Activated CD8-positive, alpha-beta memory T cell treated with anti-CD3 and anti-CD28 coated beads, Interleukin-2, amount 50 U/mL, for 4 hours (primary cell): ENCODE data around the gene ARHGAP26.

Experiments used
- DNase-seq: peaks from one replicate; pipeline ENCODE4 v3.0.0-alpha.2; 2020

ARHGAP26 gene

DNA sequence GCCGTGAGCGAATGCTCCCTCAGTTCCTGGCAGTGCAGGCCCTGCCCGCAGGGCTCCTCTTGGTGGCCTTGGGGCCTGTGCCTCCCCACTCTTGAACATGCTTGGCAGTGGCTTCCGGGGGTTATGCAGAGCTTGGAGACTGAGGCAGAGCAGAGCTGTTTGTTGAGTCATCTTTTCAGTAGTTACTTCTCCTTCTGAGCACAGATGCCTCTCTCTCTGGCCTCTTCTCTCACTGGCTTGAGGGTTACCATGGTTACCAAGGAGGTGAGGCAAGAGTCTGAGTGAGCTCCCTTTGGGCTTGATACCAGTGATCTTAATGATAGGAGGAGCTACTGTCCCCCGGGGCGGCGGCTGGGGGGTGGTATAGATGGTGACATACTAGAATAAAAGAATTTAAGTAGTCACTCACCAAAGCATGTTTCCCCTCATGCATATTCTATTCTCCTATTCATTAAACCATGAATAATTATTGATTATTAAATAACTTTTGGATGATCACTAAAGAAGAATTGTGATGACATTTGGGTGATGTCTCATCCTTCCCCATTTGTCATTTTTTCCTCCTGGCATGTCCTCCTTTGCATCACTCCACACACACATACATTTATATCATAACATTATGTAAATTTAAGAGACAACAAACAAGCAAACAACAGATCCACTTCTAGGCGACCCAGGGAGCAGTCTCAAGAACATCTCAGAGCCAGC lies 111.1 kb downstream of the ARHGAP26 start:
- no peak for DNase-seq

DNA sequence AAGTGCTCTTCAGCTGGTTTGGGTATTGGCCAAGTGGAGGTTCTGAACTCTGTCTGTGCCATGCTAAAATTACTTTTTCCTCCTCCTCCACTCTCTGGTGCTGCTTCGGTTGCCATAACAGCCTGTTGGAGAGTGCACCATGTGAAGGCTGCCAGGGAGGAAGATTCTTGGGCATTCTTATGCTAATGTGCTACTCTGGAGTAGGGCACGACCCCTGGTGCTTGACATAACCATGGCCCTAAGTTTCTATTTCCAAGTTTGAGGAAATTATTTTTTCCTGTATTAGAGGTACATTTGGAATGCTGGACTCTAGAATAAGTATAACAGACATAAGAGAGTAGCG lies 111.6 kb downstream of the ARHGAP26 start:
- DNase-seq = no peak

DNA sequence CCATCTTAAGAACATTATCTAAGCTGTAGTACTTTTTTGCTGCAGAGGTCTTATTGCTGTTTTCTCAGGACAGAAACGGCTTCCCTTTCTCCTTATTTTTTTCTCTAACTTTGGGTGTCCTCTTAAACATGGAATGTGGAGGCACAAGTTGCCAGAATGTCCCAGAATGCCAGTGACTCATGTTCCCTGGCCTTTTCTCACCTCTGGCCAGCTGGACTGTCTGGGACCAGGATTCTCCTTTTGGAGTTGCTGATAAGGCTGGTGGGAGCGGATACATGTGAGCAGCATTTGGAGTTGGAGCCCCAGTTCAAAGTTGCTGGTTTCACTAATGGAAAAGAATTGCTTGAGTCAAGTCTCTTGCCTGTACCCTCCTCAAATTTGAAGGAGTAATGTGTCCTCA lies 112.8 kb downstream of the ARHGAP26 start:
- DNase-seq = no peak

DNA sequence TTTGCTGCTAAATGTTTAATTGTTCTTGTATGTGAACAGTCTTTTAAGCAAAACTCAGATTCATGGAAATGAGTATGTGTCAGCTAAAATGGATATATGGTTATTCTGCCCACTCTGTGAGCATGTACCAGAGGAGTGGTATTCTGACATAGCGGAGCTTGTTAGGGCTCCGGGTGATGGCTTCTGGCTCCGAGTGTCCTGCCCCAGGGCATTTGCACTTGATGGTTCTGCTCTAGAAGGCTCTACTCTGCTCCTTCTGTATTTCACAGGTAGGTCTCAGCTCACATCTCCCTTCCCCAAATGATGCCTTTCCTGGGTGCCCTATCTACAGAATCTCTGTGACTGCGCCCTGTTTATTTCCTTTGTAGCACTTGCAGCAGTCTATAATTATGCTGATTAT lies 113.3 kb downstream of the ARHGAP26 start:
- DNase-seq = no peak

DNA sequence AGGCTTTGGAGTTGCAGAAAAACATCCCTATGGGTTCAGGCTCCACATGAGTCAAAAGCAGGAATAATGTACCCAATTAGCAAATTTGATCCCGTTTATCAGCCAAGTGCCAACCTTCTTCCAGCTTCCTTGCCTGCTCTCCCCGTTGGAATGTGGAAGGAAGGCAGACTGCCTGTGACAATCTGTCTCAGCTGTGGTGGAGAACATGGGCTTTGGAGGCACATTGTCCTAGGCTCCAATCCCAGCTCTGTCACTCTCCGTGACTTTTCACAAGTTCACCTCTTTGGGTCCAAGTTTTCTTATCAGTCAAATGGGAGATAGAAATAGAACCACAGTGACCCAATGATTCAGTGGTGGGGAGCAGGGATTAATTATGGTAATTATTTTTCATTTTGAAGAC lies 113.9 kb downstream of the ARHGAP26 start:
- DNase-seq = no peak

DNA sequence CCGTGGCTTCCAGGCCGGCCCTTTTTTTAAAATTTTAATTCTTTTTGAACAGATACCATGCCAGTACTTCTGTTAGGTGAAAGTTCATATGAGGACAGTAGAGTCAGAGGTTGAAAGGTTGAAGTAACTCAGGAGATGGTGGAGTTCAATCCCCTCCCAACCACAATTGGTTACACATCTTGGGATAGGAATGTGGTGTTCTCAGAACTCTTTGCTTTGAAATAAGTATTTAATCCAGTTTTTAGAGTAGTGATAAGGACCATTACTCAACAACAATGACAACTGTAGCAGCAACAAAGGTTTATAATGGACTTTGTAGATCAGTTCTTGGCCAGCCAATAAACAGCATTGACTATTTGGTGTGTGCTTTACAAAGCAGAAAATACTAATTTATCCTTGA lies 116.0 kb downstream of the ARHGAP26 start:
- no peak for DNase-seq

DNA sequence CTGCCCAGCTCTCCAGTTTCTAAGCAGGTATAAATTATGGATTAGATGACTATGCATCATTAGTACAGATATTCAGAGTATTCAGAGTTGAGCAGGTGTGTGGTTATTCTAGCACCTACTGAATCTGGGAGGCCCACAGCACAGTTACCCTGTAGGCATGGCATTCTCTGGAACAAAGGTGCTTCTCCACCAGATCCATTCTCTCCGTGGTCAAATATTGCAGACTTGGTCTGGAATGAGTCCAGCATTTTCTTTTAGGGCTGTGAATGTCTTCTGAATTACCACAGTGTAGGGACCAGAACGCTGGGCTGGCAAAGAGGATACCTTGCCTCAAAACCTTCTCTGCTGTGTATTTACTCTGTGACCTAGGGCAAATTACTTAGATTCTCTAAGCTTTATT lies 116.8 kb downstream of the ARHGAP26 start:
- no peak for DNase-seq

DNA sequence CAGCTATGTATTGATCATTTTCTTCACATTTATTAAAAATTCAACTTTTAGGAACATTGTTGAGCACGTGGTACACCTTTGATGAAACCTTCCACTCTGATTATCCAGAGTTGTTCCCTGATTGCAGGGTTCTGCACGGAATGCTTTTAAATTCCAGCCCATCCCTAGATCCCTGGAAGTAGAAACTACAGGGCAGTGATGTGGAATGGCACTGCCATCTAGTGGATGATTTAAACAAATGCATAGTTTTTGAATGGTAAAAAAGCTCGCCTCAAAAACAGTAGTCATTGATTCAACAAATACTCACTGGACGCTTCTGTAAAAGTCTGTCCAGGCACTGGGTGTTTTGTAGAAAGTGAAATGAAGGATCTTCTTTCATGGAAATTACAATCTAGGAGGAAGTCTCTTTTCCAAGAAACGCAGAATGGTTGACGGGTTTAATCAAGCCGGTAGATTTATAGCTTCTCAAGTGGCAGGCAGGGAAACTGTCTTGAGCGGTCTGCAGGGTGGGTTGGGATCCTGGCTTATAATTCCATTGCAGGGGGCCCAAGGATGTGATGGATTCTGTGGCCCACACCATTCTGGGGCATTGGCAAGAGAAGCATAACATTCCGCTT lies 118.4 kb downstream of the ARHGAP26 start:
- no peak for DNase-seq

DNA sequence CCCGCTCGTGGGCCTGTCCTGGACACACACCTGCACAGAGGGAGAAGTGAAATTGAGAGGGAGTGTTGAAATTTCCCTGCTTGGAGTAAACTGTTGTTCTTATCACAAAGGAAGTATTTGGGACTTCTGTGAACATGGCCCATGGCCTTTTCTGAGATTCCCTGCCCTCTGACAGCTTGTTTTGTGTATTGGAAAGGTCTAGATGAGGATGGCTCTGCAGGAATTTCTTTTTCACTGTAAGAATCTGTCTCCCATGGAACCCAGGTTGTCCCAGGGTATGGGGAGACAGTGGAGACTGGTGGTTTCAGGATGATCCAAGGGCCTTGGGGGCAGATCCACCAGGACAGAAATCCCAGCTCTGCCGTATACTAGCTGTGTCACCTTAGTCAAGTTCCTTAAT lies 121.8 kb downstream of the ARHGAP26 start:
- no peak for DNase-seq

DNA sequence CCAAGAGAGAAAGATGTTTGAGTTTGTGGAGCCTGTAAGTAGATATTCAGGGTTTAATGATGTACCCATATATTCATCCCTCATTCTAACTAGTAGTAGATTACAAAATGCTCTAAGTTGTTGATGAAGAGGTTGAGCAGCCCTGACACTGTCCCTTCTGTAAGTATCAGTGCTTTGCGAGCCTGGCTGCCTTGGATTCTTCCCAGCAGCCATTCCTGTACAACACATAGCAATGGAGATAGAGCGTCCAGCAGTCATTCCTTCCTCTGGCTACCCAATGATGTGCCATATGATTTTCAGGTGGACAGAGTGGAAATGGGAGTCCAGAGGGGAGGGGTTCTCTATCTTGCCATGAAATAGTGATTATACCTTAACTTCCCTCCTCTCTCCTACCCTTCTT lies 124.1 kb downstream of the ARHGAP26 start:
- no peak for DNase-seq

DNA sequence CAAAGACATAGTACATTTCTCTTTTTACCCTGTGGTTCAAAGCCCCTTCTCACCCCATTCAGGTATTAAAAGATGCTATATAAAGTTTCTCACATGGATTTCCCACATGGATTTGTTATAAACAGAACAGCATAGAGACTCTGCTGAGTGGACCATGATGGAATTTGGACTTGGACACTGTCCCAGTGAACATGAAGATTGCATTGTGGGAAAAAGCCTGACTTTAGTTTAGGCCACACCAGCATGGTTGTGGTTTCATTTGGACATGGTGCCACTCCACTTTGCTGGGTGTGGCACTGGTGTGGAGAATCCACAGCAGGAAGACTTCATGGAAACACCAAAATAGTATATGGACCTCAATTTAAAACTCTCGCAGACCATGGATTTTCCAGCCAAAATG lies 124.6 kb downstream of the ARHGAP26 start:
- no peak for DNase-seq

DNA sequence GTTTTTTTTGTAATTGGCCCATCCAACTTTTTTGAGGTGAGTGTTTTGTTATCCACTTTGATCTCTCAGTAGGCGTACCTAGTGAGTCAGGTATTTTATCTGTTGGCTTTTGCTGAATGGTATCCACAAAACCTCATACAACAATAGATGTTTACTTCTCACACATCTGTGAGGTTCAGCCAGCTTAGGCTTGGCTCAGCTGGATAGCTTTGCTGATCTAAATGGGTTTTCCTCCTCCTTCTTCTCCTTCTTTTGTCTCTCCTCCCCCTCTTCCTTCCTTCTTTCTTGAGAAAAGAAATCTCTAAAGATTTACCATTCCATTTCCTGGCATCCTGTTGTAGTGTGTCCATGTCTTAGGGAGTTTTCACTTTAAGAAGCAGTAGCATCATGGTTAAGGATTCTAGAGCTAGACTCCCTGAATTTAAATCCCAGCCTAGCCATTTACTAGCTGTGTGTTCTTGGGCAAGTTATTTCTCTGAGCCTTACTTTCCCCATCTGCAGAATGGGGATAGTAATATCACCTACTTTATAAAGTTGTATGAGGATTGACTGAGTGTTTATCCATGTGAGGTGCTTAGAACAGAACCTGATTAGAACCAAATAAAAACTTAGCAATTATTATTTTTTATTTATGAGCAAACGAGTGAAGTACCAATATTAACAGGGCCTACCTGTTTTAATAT lies 126.3 kb downstream of the ARHGAP26 start:
- no peak for DNase-seq

DNA sequence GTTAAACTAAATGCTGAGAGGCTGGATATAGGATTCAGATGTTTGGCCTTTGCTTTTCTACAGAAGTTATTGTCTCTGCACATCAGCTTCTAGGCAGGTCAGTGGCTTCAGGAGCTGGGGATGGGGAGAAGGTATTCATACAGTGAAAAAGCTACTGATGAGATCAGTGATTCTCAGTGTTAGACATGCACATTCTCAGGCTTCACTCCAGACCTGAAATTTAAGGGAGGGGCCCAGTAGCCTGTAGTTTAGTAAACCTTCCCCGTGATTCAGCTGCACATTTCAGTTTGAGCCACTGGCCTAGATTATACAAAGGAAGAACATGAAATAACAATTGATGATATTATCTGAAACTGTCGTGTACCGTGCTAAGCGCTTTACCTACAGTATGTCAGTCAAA lies 127.2 kb downstream of the ARHGAP26 start:
- no peak for DNase-seq

DNA sequence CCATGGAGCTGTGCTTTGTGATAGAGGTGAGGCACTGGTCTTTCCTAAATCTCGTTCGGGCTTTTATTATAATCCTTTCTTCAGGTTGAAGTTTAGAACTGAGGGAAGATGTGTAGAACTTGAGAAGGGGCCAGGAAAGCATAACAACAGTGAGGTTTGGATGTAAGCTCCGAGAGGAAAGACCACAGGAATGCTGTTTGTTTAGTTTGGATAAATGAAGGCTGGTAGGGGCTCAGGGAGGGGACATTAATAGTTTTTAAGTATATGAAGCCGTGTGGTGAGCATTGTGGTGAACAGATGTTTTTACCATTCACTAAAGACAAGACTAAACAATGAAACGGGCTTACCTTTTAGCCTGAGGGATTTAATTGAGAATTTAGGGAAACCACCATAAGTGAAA lies 130.8 kb downstream of the ARHGAP26 start:
- DNase-seq = no peak

DNA sequence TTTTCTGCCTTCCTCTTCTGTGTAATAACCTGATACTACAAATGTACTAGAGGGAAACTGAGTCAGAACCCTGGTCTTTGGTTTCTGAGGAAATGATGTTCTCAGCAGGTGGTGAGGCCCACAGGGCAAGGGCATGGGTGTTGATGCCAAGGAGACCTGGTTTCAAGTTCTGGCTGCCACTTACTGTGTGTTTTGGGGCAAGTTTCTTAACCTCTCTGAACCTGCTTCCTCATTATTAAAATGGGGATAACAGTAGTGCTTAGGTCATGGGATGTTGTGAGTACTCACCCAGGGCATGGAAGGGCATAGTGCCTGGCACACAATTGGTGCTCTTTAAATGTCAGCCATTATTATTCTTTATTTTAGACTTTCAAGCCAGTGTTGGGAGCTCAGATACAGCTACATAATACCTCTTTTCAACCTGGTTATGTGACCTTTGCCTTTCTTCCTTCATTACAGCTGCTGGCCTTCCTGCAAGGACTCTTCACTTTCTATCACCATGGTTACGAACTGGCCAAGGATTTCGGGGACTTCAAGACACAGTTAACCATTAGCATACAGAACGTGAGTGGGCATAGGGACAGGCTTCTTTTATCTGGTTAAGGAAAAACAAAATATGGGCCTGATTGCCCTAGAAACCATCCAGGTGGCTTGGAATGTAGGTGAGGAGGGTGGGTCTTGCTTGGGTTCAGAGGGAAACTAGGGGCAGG lies 131.5 kb downstream of the ARHGAP26 start:
- DNase-seq = no peak

DNA sequence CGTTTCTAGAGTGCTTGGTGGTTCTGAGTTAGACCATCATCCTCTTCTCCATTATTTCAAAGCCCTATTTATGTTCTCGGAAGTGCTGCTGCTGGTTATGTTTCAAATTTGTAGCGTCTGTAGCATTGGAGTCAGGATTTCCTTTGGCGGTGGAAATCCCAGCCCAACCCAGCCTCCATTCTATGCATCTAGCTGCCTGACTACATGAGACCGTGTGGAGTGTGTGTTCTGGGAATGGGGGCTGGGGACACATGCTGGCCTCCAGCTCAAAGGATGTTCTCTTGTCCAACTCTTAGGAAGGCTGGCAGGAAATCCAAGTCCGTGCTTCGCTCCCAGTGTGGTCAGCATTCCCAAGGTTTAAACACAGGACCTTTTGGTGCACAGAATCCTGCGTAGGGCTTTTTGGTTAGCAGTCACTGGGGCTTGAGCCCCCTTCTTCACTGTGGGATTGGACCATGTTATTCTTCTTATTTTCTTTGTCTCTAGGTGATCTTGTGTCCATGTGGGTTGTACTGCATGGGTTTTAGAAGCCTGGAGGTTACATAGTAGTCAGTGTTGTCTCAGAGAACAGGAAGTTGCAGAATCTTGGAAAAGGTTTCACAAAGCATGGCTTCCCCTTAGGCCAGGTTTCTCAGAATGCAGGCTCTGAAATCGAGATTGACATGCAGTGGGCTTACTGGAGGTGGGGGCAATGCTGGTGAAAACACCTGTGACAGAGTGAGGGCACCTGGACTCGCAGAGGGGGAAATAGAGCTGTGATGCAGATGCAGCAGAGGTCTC lies 132.2 kb downstream of the ARHGAP26 start:
- no peak for DNase-seq

DNA sequence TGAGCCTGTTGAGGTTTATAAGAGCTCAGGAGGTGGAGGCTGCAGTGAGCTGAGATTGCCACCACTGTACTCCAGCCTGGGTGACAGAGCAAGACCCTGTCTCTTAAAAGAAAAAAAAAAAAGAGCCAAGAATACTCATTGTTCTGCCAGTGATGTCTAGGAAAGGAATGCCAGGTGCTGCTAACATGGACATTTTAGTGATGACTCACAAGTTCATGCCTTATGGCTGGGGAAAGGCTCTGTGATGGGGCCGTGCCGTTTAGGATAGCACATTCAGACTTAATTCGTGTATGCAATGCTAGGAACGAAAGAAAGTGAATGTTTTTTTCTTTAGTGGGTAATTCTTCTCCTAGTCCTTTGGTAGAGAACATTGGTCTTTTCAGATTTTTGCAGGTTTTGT lies 134.2 kb downstream of the ARHGAP26 start:
- DNase-seq = no peak

DNA sequence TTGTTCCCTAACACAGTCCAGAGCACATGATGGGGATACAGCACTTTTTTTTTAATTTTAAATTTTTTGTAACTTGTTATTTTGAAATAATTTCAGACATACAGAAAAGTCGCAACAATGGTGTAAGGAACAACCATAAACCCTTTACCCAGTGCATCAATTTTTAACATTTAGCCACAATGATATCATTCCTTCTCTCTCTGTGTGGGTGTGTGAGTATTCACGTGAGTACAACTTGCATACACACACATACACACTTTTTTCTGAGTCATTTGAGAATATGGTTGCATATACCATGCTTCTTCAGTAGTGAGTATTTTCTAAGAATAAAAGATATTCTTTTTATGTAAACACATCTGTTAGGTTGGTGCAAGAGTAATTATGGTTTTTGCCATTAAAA lies 135.2 kb downstream of the ARHGAP26 start:
- no peak for DNase-seq

DNA sequence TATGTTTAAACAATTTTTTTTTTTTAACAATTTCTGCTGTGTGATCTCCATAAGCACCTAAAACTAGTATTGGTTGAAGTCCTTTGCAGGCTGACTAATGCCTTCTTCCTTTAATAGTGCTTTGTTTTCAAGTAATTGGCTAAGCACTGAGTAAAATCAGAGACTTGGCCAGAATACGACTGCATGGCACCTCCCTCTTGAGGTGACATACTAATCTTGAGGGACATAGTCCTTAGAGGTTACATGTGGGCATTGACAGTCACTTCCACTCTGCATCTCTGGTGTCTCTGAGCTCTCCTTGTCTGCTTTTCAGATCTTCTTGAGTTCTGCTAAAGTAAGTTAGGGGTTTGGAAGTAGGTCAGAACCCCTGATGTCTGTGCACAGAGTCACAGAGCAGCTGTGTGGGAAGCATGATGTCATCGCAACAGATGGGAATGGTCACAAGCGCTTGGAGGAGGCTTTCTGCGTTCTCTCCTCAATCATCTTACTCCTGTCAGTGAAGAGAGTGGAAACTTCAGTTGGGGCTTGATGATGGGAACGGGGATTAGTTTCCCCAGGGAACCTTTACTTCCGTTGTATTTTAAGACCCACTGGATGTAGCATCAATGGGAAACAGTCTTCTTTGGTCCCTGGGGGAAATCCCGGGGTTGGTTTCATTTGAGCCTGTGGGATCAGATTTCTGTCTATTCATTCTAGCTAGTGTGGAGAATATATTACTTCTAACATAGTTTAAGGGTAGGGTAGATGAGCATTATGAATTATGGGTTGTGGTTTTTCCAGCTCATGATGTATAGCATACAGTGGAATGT lies 136.9 kb downstream of the ARHGAP26 start:
- DNase-seq = no peak

DNA sequence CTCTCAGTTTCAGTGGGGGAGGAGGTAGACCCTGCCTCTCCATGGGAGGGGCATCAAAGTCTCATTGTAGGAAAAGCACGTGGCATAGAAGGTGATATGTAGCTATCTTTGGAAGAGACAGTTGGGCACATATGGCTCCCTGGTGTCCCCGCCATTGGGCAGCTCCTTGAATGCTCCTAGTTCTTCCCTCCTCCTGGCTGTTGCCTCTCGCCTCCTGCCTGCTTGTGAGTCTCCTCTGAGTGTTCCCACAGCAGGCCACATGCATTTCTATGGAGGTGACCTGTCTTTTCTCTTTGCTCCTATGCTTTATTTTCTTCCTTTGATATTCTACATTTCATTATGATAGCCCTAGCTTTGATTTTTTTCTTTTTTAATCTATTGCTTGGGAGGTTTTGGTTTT lies 138.5 kb downstream of the ARHGAP26 start:
- no peak for DNase-seq

DNA sequence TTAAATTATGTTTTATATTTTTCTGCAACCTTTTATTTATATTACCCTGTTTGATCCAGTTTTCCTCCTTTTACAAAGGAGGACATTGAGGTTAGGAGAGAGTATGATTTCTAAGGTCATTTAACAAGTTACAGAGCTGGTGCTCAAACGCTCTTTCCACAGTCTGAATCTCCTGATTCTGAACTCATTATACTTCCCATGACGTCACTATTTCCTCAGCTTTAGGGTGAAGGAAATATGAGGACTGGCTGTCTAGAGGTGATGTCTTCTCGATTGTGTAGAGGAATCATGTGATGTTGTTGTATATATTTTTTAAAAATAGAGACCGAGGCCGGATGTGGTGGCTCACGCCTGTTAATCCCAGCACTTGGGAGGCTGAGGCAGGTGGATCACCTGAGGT lies 140.0 kb downstream of the ARHGAP26 start:
- DNase-seq = no peak

DNA sequence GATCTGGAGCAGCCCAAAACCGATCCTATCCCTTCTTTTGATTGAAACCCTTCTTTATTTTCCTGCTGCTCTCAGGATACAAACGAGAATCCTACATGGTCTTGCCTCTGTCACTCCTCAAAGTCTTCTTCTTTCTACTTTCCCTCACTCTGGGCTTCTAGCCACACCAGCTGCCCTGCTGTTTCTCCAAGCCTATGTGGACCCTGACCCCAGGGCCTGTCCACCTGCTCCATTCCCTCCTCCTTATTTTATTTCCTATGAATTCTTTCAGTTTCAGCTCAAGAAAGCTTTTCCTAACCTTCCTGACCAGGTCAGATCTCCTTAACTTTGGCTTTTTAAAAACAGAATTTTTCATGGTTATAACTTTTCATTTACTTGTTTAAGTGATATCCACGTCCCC lies 141.0 kb downstream of the ARHGAP26 start:
- no peak for DNase-seq
